Activated CD8-positive, alpha-beta memory T cell treated with anti-CD3 and anti-CD28 coated beads for 1 hour (primary cell): Measurements from ENCODE around the gene PIAS1.
"Not testable (repeated sequence)": the region's sequence is repeated elsewhere in the genome, so short reads cannot be mapped to it uniquely, and the experiment has no call there.

Experiments used
- DNase-seq, 2 donors: peaks; one replicate each; pipeline ENCODE4 v3.0.0-alpha.2; 2020; ENCODE audit warnings: low read depth in 1 of 2; ENCODE audit errors: extremely low read depth in 1 of 2

The PIAS1 gene

DNA sequence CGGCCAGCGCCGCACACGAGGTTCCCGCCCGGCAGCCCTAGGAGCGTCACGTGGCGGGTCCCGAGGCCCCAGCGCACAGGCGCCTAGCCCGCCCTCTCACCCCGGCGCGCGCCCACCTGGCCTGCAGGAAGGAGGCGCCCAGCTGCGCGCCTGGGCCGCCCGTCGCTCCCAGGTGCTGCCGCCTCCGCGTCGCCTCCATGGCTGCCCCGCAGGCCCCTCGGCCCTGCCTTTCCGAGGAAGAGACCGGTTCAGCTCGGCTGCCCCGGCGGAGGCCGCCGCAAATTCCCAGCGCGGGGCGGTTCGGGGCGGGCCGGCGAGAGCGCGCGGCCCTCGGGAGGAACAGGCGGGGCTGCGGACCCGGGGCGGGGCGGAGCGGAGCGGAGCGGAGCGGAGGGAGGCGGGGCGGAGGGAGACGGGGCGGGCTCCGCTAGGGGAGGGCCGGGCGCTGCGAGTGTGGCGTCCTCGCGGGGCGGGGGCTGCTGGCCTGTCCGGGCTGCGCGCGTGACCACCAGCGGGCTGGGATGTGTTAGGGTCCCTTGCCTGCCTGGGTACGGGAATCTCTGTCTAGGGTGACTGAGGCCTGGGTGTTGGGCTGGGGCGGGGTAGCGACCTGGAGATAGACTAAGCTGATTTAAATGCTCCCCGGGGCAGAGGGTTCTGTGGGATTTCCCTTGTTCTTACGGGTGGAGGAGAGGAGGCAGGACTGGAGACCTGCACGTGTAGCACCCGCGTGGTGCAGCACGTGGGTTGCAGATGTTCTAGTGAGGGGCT lies 175.5 kb downstream of the PIAS1 start, which contains the start of gene CLN6:
TSS of gene CLN6 (minus strand) at position 343 of the 771 bp plus-strand sequence. CDS start at position 199, 144 bp downstream.
- peak; percentile 49 to 71 for DNase-seq

GRCh38 chr15:68230157-68231100 lies 176.3 kb downstream of the PIAS1 start:
- no peak for DNase-seq

- no peak for DNase-seq
Measured at GRCh38 chr15:68231102-68231818, 177.1 kb downstream of the PIAS1 start.

GRCh38 chr15:68232449-68232848 lies 178.3 kb downstream of the PIAS1 start:
- no peak for DNase-seq

DNA sequence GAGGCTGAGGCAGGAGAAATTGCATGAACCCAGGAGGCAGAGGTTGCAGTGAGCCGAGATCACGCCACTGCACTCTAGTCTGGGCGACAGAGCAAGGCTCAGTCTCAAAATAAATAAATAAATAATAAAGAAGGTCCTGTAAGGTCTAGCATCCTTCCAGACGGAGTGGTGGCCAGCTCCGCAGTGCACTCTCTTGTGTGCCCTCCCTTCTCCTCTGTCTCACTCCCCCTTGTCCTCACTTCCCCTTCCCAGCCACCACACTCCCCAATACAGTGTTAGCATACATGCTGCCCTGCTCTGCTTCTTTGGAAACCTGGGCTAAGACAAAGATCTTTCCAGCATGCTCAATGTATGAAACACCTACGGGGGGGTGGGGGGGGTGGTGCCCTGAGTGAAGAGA lies 178.8 kb downstream of the PIAS1 start:
- no peak for DNase-seq

DNA sequence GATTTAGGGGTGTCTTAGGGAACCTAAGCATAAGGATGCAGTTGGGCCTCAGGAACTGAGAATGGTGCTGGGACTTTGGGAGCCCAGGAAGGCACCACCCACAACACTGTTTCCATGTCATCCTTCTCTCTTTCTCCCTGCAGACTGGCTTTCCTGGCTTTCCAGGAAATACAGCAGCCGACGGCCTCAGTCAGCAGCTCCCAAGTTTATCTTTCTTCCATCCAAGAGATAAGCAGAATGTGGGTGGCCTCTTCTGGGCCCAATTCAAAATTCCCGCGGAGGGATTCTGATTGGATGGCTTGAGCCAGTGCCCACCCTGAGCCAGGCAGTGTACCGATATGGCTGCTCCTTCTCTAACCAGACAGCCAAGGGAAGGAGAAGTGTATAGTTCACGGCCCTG lies 179.9 kb downstream of the PIAS1 start:
- DNase-seq = no peak

GRCh38 chr15:68234520-68234919 lies 180.4 kb downstream of the PIAS1 start:
- DNase-seq = not testable (repeated sequence)

GRCh38 chr15:68235022-68235421 lies 180.9 kb downstream of the PIAS1 start:
- no peak for DNase-seq

- DNase-seq = no peak
Measured at GRCh38 chr15:68239025-68239424, 184.9 kb downstream of the PIAS1 start.

DNA sequence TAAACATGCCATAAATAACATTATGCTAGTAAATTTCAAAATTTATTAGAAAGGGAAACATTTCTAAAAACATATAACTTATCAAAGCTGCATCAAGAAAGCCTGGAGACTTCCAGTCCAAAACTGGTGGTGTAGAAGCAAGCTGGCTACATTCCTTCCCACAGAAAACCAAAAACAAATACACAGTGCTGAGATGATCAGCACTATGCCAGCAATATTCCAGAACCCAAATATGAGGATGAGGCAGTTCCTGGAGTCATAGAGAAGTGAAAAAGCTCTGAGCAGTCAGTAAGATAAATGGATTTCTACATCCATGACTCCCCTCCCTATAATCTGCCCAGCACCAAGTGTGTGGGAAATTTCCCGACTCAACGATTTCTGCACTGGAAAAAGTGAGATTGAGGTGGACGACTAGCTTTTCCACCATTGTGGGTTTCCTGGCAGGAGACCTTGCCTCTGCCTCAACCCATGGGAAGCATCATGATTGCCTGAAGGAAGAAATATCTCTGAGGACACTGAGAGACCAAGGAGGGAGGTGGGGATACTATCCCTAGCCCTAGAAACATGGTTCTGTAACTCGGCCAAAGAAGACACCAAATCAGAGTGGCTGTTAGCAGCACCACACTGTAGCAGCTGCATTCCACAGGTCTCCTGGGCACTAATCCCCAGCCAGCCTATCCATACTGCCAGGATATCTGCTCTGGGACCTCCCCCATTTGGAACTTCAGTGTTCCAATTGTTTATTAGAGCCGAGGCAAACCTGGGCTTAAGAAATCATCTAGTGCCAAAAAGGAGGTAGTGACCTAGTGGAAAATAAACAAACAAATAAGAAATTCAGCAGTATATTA lies 187.2 kb downstream of the PIAS1 start:
- DNase-seq = no peak
